Lower leg skin (tissue), 4 donors: ENCODE measurements around the gene CELF2. TPM values are rescaled to one million over a fixed set of nuclear protein-coding genes. Genes with fewer than 3 reads are reported as not detected.
A peak's percentile ranks its signal among the peaks of the same experiment; 100 is the strongest.

Experiments used
- DNase-seq, 2 donors: peaks; one replicate each; pipeline ENCODE4 v3.0.0-alpha.2; 2019; ENCODE audit warnings: low spot score in 2 of 2
- H3K4me3 ChIP-seq: fragments of 200-600 bp; sonication (generic); 2 replicates; pipeline ENCODE4 v1.5.1; 2017; ENCODE audit warnings: mild to moderate bottlenecking, low read depth; ENCODE audit not compliant: poor library complexity, severe bottlenecking
- CTCF ChIP-seq, 3 donors: fragments of 450-650 bp; IDR thresholded peaks; one replicate each; pipeline ENCODE4 v1.5.1; 2016; ENCODE audit warnings: antibody characterized with exemption in 3 of 3, mild to moderate bottlenecking in 3 of 3, moderate library complexity in 2 of 3
- POLR2A ChIP-seq, 2 donors: fragments of 450-650 bp; IDR thresholded peaks; one replicate each; pipeline ENCODE4 v1.6.1; 2016 to 2017; ENCODE audit warnings: antibody characterized with exemption in 2 of 2, mild to moderate bottlenecking in 1 of 2, moderate library complexity in 1 of 2
- WGBS, 2 donors: methylation state at CpG; one replicate each; pipeline ENCODE4 v1.1.5; 2018; 5-methylcytosine and 5-hydroxymethylcytosine counted together
- intact Hi-C: fragments of 100-400 bp; cut with DNase I; formaldehyde crosslinking; loops from one replicate; pipeline ENCODE4 v1.15.0; 2023; ENCODE audit warnings: low total_unique reads
- total RNA-seq, 4 donors: library from RNA; depleted of rRNA; stranded (reverse); fragments of >200 nt; gene quantifications; one replicate each; pipeline ENCODE4 v1.1.0, GENCODE V29; 2016

Gene CELF2
- total RNA-seq, 4 donors from 2014 or later: 16.9 to 39.9 (median 20.7) TPM

- DNase-seq: no peak
- intact Hi-C loops: no loop called here
- WGBS, 2 donors: 54 to 58% methylated on average over 7 of the region's 7 CpGs
- H3K4me3 ChIP-seq: no peak overlapping the region
- TF ChIP-seq CTCF (IDR thresholded peaks at IDR 0.05) (no peak), POLR2A (IDR thresholded peaks at IDR 0.05) (no peak)
Observed at GRCh38 chr10:11270858-11271179, 253.1 kb downstream of the CELF2 start.

GRCh38 chr10:11272915-11273389 is 255.3 kb downstream of the CELF2 start:
- WGBS, 2 donors: 89 to 94% methylated on average over 14 to 15 of the region's 15 CpGs
- intact Hi-C loops: no loop called here
- no peak for TF ChIP-seq CTCF (IDR thresholded peaks at IDR 0.05)
- no peak for TF ChIP-seq POLR2A (IDR thresholded peaks at IDR 0.05)
- H3K4me3 ChIP-seq: no peak overlapping the region
- no peak for DNase-seq

- DNase-seq: no peak
- TF ChIP-seq CTCF (IDR thresholded peaks at IDR 0.05) (no peak), POLR2A (IDR thresholded peaks at IDR 0.05) (no peak)
- 85 to 86% methylated on average over 5 of the region's 5 CpGs for WGBS, 2 donors
- intact Hi-C loops: no loop called here
- no peak overlapping the region for H3K4me3 ChIP-seq
Observed at GRCh38 chr10:11274452-11274851, 256.8 kb downstream of the CELF2 start.

- no peak for DNase-seq
- no peak overlapping the region for H3K4me3 ChIP-seq
- WGBS, 2 donors: 76 to 77% methylated on average over 12 of the region's 12 CpGs
- intact Hi-C loops: no loop called here
- TF ChIP-seq POLR2A (IDR thresholded peaks at IDR 0.05) (no peak), CTCF (IDR thresholded peaks at IDR 0.05) (no peak)
Observed at GRCh38 chr10:11275651-11276050, 258.0 kb downstream of the CELF2 start.

GRCh38 chr10:11276449-11276990 is 258.8 kb downstream of the CELF2 start:
- WGBS, 2 donors: 83 to 88% methylated on average over 9 to 10 of the region's 10 CpGs
- no peak overlapping the region for H3K4me3 ChIP-seq
- DNase-seq: no peak
- TF ChIP-seq POLR2A (IDR thresholded peaks at IDR 0.05) (no peak), CTCF (IDR thresholded peaks at IDR 0.05) (no peak)
- intact Hi-C loops: no loop called here

- intact Hi-C loops: no loop called here
- WGBS, 2 donors: 82 to 84% methylated on average over 7 of the region's 7 CpGs
- DNase-seq: peak in 1 of 2 donors; percentile 40
- TF ChIP-seq POLR2A (IDR thresholded peaks at IDR 0.05) (no peak), CTCF (IDR thresholded peaks at IDR 0.05) (no peak)
- H3K4me3 ChIP-seq: no peak overlapping the region
Observed at GRCh38 chr10:11279314-11279713, 261.6 kb downstream of the CELF2 start.
